OCI-LY7 (cell line): Measurements from ENCODE around the gene PLD2. TPM values are rescaled to one million over a fixed set of nuclear protein-coding genes. Genes with fewer than 3 reads are reported as not detected.

Experiments
- BruUV-seq: library from RNA; stranded (reverse); fragments of 400-500 nt; replicated peaks from 2 replicates; lab custom pipeline; 2021; lab: Mats Ljungman, UMichigan
- CTCF ChIA-PET: fragments of 300-600 bp; sonication (Branson Sonifier 250); formaldehyde crosslinking; loops from one replicate; lab custom pipeline; 2022; ENCODE audit warnings: antibody characterized with exemption; ENCODE audit not compliant: unreplicated experiment; lab: Charles Lee
- POLR2A ChIA-PET: fragments of 300-600 bp; sonication (Branson Sonifier 250); formaldehyde crosslinking; loops from one replicate; lab custom pipeline; 2022; ENCODE audit warnings: antibody characterized with exemption; lab: Charles Lee
- DNase-seq: peaks from one replicate; pipeline ENCODE4 v3.0.0-alpha.2; 2015; ENCODE audit warnings: low spot score
- H2AFZ ChIP-seq: fragments of 200-600 bp; sonication (generic), shearing (Covaris generic); 2 replicates; pipeline ENCODE4 v1.6.1; 2014; ENCODE audit warnings: mild to moderate bottlenecking, antibody characterized with exemption, low read length, moderate library complexity
- H3K27ac ChIP-seq: fragments of 200-600 bp; sonication (generic); 2 replicates; pipeline ENCODE4 v1.5.1; 2014; ENCODE audit warnings: mixed run types, low read depth, mild to moderate bottlenecking, moderate library complexity, low read length, inconsistent platforms; ENCODE audit not compliant: poor library complexity, severe bottlenecking
- H3K36me3 ChIP-seq: fragments of 200-600 bp; sonication (generic); 2 replicates; pipeline ENCODE4 v1.6.1; 2014; ENCODE audit warnings: mild to moderate bottlenecking, antibody characterized with exemption, low read length, moderate library complexity, mixed read lengths; ENCODE audit not compliant: insufficient read depth
- H3K4me1 ChIP-seq: fragments of 200-600 bp; sonication (generic); 2 replicates; pipeline ENCODE4 v1.5.1; 2014; ENCODE audit warnings: mild to moderate bottlenecking, low read length; ENCODE audit not compliant: insufficient read depth, poor library complexity, severe bottlenecking
- H3K4me2 ChIP-seq: fragments of 200-600 bp; sonication (generic); 2 replicates; pipeline ENCODE4 v1.6.1; 2014; ENCODE audit warnings: mild to moderate bottlenecking, low read length
- H3K4me3 ChIP-seq: fragments of 200-600 bp; sonication (generic); 2 replicates; pipeline ENCODE4 v1.5.1; 2014; ENCODE audit warnings: mild to moderate bottlenecking, low read depth, low read length; ENCODE audit not compliant: poor library complexity, severe bottlenecking
- H3K79me2 ChIP-seq: fragments of 200-600 bp; sonication (generic); 2 replicates; pipeline ENCODE4 v1.6.1; 2016; ENCODE audit warnings: low read depth, mild to moderate bottlenecking, low read length, moderate library complexity, mixed read lengths; ENCODE audit not compliant: insufficient read depth
- H3K9me2 ChIP-seq: fragments of 200-600 bp; sonication (generic); 2 replicates; pipeline ENCODE4 v1.6.1; 2016; ENCODE audit warnings: mild to moderate bottlenecking, low read length, mixed read lengths; ENCODE audit not compliant: insufficient read depth
- H3K9me3 ChIP-seq: fragments of 200-600 bp; sonication (generic); 2 replicates; pipeline ENCODE4 v1.6.1; 2014; ENCODE audit warnings: mild to moderate bottlenecking, mixed run types, low read length, mixed read lengths
- H4K20me1 ChIP-seq: fragments of 200-600 bp; sonication (generic); 2 replicates; pipeline ENCODE4 v1.6.1; 2014; ENCODE audit warnings: mild to moderate bottlenecking, antibody characterized with exemption, low read length, moderate library complexity, mixed read lengths; ENCODE audit not compliant: insufficient read depth
- CTCF ChIP-seq: fragments of 200-600 bp; sonication (generic); conservative IDR thresholded peaks from 2 replicates; pipeline ENCODE4 v1.5.1; 2014; ENCODE audit warnings: mild to moderate bottlenecking, antibody characterized with exemption, low read length, moderate library complexity, mixed read lengths
- EZH2phosphoT487 ChIP-seq: fragments of 200-600 bp; sonication (generic); IDR thresholded peaks from 2 replicates; pipeline ENCODE4 v1.6.1; 2018; ENCODE audit warnings: low read depth, borderline replicate concordance, mild to moderate bottlenecking, mixed run types, antibody characterized with exemption, low read length, moderate library complexity, mixed read lengths
- intact Hi-C: fragments of 100-400 bp; cut with micrococcal nuclease; formaldehyde crosslinking; loops from one replicate; pipeline ENCODE4 v1.10.0; 2022; ENCODE audit not compliant: unreplicated experiment
- total RNA-seq, 2 experiments: library from RNA; depleted of rRNA in 1 of 2; stranded (reverse); fragments of >200 nt in 1 of 2; shearing (Covaris generic) in 1 of 2; gene quantifications; 2 replicates each; pipeline ENCODE4 v1.2.3, GENCODE V29; 2014 to 2022

PLD2 gene
- total RNA-seq, 2 experiments from 2014 or later = 10.2 to 13.5 TPM

GRCh38 chr17:4786106-4786511 is 20.8 kb upstream of the PLD2 start, which contains the start of gene VMO1:
Gene VMO1, minus strand, starts transcription at chr17:4786364. Its CDS starts 12 bp downstream, at chr17:4786352.
- H3K4me2 ChIP-seq = no peak within 1 kb of the TSS
- no peaks in the 10 kb centered on the region for H3K36me3 ChIP-seq
- POLR2A ChIA-PET = no interaction called here
- DNase-seq = no peak
- BruUV-seq = no TSS peak
- no peaks in the 10 kb centered on the region for H3K79me2 ChIP-seq
- no peak within 1 kb of the TSS for H3K27ac ChIP-seq
- no peak within 1 kb of the TSS for H2AFZ ChIP-seq
- peaks cover 13% of the 10 kb centered on the region for H3K4me1 ChIP-seq
- intact Hi-C loops = no loop called here
- H3K9me3 ChIP-seq = no peaks in the 10 kb centered on the region
- H3K4me3 ChIP-seq = no peak within 1 kb of the TSS
- H3K9me2 ChIP-seq = no peaks in the 10 kb centered on the region
- no peaks in the 10 kb centered on the region for H4K20me1 ChIP-seq
- TF ChIP-seq EZH2phosphoT487 (no peak), CTCF (no peak)
- CTCF ChIA-PET = no interaction called here

GRCh38 chr17:4786516-4786915 is 20.4 kb upstream of the PLD2 start:
- no TSS peak for BruUV-seq
- POLR2A ChIA-PET = no interaction called here

More at GRCh38 chr17:4786516-4786915, 20.4 kb upstream of the PLD2 start:
- Histone ChIP-seq H3K4me3 (no peak overlapping the region), H3K36me3 (no peaks in the 10 kb centered on the region), H3K4me1 (peaks cover 13% of the 10 kb centered on the region), H3K9me3 (no peaks in the 10 kb centered on the region), H3K4me2 (no peak overlapping the region), H3K79me2 (no peaks in the 10 kb centered on the region), H3K9me2 (no peaks in the 10 kb centered on the region), H4K20me1 (no peaks in the 10 kb centered on the region), H2AFZ (no peak overlapping the region), H3K27ac (no peak overlapping the region)
- no peak for DNase-seq
- CTCF ChIA-PET = no interaction called here
- intact Hi-C loops = no loop called here
- TF ChIP-seq EZH2phosphoT487 (no peak), CTCF (no peak)
